Muscle of back (tissue), 13 donors: ENCODE data around the gene ZSWIM4. TPM values are rescaled to one million over a fixed set of nuclear protein-coding genes. Genes with fewer than 3 reads are reported as not detected.
"Not testable (repeated sequence)": the region's sequence is repeated elsewhere in the genome, so short reads cannot be mapped to it uniquely, and the experiment has no call there.

Experiments used
- DNase-seq, 3 donors: peaks; one replicate each; pipeline versions ENCODE4 v3.0.0 to v3.0.0-alpha.2; 2013
- long read RNA-seq, 9 donors: transcript quantifications; one replicate each; lab custom pipeline, GENCODE V29; 2026
- polyA plus RNA-seq, 10 donors: library from polyadenylated mRNA; unstranded; fragments of 120-200 nt; gene quantifications; one replicate each; pipeline ENCODE4 v1.2.1, GENCODE V29; 2013; ENCODE audit not compliant: insufficient read length in 10 of 10

The ZSWIM4 gene
- polyA plus RNA-seq, result 1 to 10 TPM; 2.5 to 5.5 (median 3.2) TPM
- long read RNA-seq, donor 1, result 0 reads
- long read RNA-seq, donor 2, result 0 reads
- long read RNA-seq, donor 3, result 0 reads
- long read RNA-seq, donor 4, result 0 reads
- long read RNA-seq, donor 5, partial matches to known transcripts, result 7 of 7 reads
- long read RNA-seq, donor 5, other reads (novel, unspliced or antisense), result 0 of 7 reads
- long read RNA-seq, donor 6, result 0 reads
- long read RNA-seq, donor 7, result 0 reads
- long read RNA-seq, donor 8, result 0 reads
- long read RNA-seq, donor 9, result 0 reads

- peak; percentile 99 to 100 (median 100) for DNase-seq
Measured at GRCh38 chr19:13794757-13795589, at the start of gene ZSWIM4. ZSWIM4 (plus strand) TSS chr19:13795443; CDS start chr19:13795649, 206 bp downstream.

GRCh38 chr19:13747098-13747453, 48.2 kb upstream of the ZSWIM4 start:
- no peak for DNase-seq

- DNase-seq, result no peak
Measured at GRCh38 chr19:13748169-13748828, 46.9 kb upstream of the ZSWIM4 start.

GRCh38 chr19:13751436-13751835, 43.8 kb upstream of the ZSWIM4 start:
- DNase-seq, result no peak

- not testable (repeated sequence) for DNase-seq
Measured at GRCh38 chr19:13753622-13754021, 41.6 kb upstream of the ZSWIM4 start.

GRCh38 chr19:13756210-13756609, 39.0 kb upstream of the ZSWIM4 start:
- no peak for DNase-seq

- DNase-seq, result no peak
Measured at GRCh38 chr19:13757805-13758772, 37.2 kb upstream of the ZSWIM4 start.

GRCh38 chr19:13758795-13759194, 36.4 kb upstream of the ZSWIM4 start:
- no peak for DNase-seq

GRCh38 chr19:13761423-13761822, 33.8 kb upstream of the ZSWIM4 start:
- DNase-seq, result no peak

GRCh38 chr19:13762635-13763235, 32.5 kb upstream of the ZSWIM4 start:
- DNase-seq, result no peak

- peak in 1 of 3 donors; percentile 8 for DNase-seq
Measured at GRCh38 chr19:13763265-13763664, 32.0 kb upstream of the ZSWIM4 start.

- DNase-seq, result peak; percentile 59 to 91 (median 83)
Measured at GRCh38 chr19:13764101-13764807, 31.0 kb upstream of the ZSWIM4 start, which contains the start of gene MRI1. MRI1 (plus strand) TSS chr19:13764522; CDS start chr19:13764589, 67 bp downstream.

GRCh38 chr19:13764821-13765394, 30.3 kb upstream of the ZSWIM4 start:
- DNase-seq, result peak in 1 of 3 donors; percentile 51

- DNase-seq, result no peak
Measured at GRCh38 chr19:13765395-13766094, 29.7 kb upstream of the ZSWIM4 start.

GRCh38 chr19:13766095-13766481, 29.2 kb upstream of the ZSWIM4 start:
- no peak for DNase-seq

GRCh38 chr19:13768510-13768909, 26.7 kb upstream of the ZSWIM4 start:
- no peak for DNase-seq

GRCh38 chr19:13770013-13770635, 25.1 kb upstream of the ZSWIM4 start:
- DNase-seq, result no peak
